MM.1S (cell line): ENCODE results near the gene VSIG4.
"Not testable (repeated sequence)": the region's sequence is repeated elsewhere in the genome, so short reads cannot be mapped to it uniquely, and the experiment has no call there.

Source experiments
- DNase-seq: peaks from one replicate; pipeline ENCODE4 v3.0.0-alpha.2; 2015
- H2AFZ ChIP-seq: fragments of 300-600 bp; sonication (generic); 2 replicates; pipeline ENCODE4 v1.6.0; 2016; ENCODE audit warnings: antibody characterized with exemption, low read length
- H3F3A ChIP-seq: fragments of 300-600 bp; sonication (generic); 2 replicates; pipeline ENCODE4 v1.6.1; 2016; ENCODE audit warnings: mild to moderate bottlenecking, antibody characterized with exemption, low read length, moderate library complexity, mixed read lengths; ENCODE audit not compliant: insufficient read depth
- H3K27ac ChIP-seq: fragments of 300-600 bp; sonication (generic); 2 replicates; pipeline ENCODE4 v1.5.1; 2016; ENCODE audit warnings: mild to moderate bottlenecking, low read length
- H3K27me3 ChIP-seq: fragments of 300-600 bp; sonication (generic); replicated peaks from 2 replicates; pipeline ENCODE4 v1.6.0; 2016; ENCODE audit warnings: low read length; ENCODE audit not compliant: insufficient read depth
- H3K36me3 ChIP-seq: fragments of 300-600 bp; sonication (generic); replicated peaks from 2 replicates; pipeline ENCODE4 v1.6.1; 2016; ENCODE audit warnings: mild to moderate bottlenecking, low read length, mixed read lengths; ENCODE audit not compliant: insufficient read depth
- H3K4me1 ChIP-seq: fragments of 300-600 bp; sonication (generic); 2 replicates; pipeline ENCODE4 v1.6.1; 2016; ENCODE audit warnings: low read length, mixed read lengths
- H3K4me2 ChIP-seq: fragments of 300-600 bp; sonication (generic); 2 replicates; pipeline ENCODE4 v1.6.0; 2016; ENCODE audit warnings: low read depth, low read length
- H3K4me3 ChIP-seq: fragments of 300-600 bp; sonication (generic); 2 replicates; pipeline ENCODE4 v1.5.1; 2016; ENCODE audit warnings: low read length, mixed read lengths
- H3K79me2 ChIP-seq: fragments of 300-600 bp; sonication (generic); 2 replicates; pipeline ENCODE4 v1.6.1; 2016; ENCODE audit warnings: mixed run types, low read length, mixed read lengths
- H3K9ac ChIP-seq: fragments of 300-600 bp; sonication (generic); 2 replicates; pipeline ENCODE4 v1.6.1; 2016; ENCODE audit warnings: low read length, mixed read lengths
- H3K9me2 ChIP-seq: fragments of 300-600 bp; sonication (generic); replicated peaks from 2 replicates; pipeline ENCODE4 v1.6.1; 2016; ENCODE audit warnings: mild to moderate bottlenecking, low read length, mixed read lengths; ENCODE audit not compliant: insufficient read depth
- H3K9me3 ChIP-seq: fragments of 300-600 bp; sonication (generic); replicated peaks from 2 replicates; pipeline ENCODE4 v1.6.1; 2016; ENCODE audit warnings: mild to moderate bottlenecking, low read length, mixed read lengths; ENCODE audit not compliant: insufficient read depth
- H4K20me1 ChIP-seq: fragments of 300-600 bp; sonication (generic); 2 replicates; pipeline ENCODE4 v1.6.1; 2016; ENCODE audit warnings: mild to moderate bottlenecking, low read length, moderate library complexity, mixed read lengths; ENCODE audit not compliant: insufficient read depth
- EZH2 ChIP-seq: fragments of 300-600 bp; sonication (generic); optimal IDR thresholded peaks from 2 replicates; pipeline ENCODE3; 2017; ENCODE audit warnings: low read depth, mild to moderate bottlenecking, antibody characterized with exemption, low read length, mixed read lengths
- EZH2phosphoT487 ChIP-seq: fragments of 300-600 bp; sonication (generic); IDR thresholded peaks from 2 replicates; pipeline ENCODE4 v1.6.1; 2018; ENCODE audit warnings: antibody characterized with exemption, low read length
- TF ChIP-seq, protein P1 (sequence below): fragments of 300-600 bp; sonication (generic); IDR thresholded peaks from 2 replicates; pipeline ENCODE4 v1.5.1; 2016; ENCODE audit warnings: antibody characterized with exemption, low read length, mixed read lengths

VSIG4 gene

DNA sequence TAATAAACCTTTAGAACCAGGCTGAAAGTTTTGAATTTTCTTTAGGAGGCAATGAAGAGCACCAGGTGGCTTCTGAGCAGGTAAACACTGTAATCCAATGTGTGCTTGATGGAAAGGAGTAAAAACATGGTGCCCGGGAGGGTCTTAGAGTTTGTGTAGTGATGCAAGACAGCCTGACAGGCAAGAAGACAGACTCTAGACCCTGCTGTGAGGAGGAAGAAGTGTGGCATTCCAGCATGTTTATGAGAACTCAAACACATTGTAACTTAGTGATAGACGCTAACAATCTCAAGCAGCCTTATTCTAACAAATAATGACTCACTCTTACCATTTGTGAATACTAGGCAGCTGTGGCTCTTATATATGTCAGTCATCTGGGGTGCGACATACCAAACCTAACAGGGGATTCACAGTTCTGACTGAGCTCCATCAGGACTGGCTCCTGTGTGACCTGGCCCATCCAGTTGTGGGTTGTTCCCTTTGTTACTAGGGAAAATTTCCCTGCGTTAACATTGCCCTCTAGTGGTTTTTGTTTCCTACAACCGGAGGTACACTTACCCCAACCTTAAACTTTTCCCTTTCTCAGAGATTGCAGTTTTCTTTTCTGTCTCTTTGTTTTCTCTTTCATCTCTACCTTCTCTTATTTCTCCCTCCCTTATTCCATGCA lies 53.8 kb downstream of the VSIG4 start:
- DNase-seq: peak; percentile 76

DNA sequence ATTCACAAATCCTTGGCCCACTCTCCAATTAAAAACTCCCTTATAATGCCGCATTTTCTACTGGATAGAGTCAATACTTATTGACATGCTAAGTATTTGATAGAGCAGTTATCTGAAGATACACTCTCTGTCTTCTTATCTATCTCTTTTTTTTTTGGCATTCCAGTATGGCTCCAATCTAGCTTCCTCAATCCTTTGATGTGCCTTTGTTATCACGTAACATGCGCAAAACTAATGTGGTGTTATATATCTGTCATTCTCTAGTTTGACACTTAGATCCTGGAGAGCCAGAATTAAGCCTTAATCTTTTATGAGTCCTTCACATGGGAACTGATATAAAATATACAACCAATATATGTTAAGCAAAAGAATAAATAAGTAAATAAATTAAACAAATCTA lies 54.7 kb downstream of the VSIG4 start:
- Histone ChIP-seq H3K9me2 (no peaks in the 10 kb centered on the region), H3K4me3 (no peak overlapping the region), H3K79me2 (no peaks in the 10 kb centered on the region), H3F3A (no peaks in the 10 kb centered on the region), H3K9ac (no peak overlapping the region), H2AFZ (no peak overlapping the region), H3K9me3 (no peaks in the 10 kb centered on the region), H3K4me2 (no peak overlapping the region), H3K36me3 (no peaks in the 10 kb centered on the region), H3K27ac (no peak overlapping the region), H3K27me3 (no peaks in the 10 kb centered on the region), H3K4me1 (peaks cover 7% of the 10 kb centered on the region; the same call in 1 of the 2 replicates), H4K20me1 (no peaks in the 10 kb centered on the region)
- no peak for DNase-seq
- TF ChIP-seq, protein P1, sequence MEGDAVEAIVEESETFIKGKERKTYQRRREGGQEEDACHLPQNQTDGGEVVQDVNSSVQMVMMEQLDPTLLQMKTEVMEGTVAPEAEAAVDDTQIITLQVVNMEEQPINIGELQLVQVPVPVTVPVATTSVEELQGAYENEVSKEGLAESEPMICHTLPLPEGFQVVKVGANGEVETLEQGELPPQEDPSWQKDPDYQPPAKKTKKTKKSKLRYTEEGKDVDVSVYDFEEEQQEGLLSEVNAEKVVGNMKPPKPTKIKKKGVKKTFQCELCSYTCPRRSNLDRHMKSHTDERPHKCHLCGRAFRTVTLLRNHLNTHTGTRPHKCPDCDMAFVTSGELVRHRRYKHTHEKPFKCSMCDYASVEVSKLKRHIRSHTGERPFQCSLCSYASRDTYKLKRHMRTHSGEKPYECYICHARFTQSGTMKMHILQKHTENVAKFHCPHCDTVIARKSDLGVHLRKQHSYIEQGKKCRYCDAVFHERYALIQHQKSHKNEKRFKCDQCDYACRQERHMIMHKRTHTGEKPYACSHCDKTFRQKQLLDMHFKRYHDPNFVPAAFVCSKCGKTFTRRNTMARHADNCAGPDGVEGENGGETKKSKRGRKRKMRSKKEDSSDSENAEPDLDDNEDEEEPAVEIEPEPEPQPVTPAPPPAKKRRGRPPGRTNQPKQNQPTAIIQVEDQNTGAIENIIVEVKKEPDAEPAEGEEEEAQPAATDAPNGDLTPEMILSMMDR: no peak
- no peak for TF ChIP-seq EZH2phosphoT487
- no peak for TF ChIP-seq EZH2

More for the DNA sequence above, 53.8 kb downstream of the VSIG4 start:
- Histone ChIP-seq H3K9ac (no peak overlapping the region), H3K4me3 (no peak overlapping the region), H3K9me3 (no peaks in the 10 kb centered on the region), H3K27me3 (no peaks in the 10 kb centered on the region), H3K79me2 (no peaks in the 10 kb centered on the region), H3K4me1 (peaks cover 7% of the 10 kb centered on the region; the same call in 1 of the 2 replicates), H3K36me3 (no peaks in the 10 kb centered on the region), H4K20me1 (no peaks in the 10 kb centered on the region), H3K27ac (no peak overlapping the region), H3K4me2 (no peak overlapping the region), H3F3A (no peaks in the 10 kb centered on the region), H3K9me2 (no peaks in the 10 kb centered on the region), H2AFZ (no peak overlapping the region)
- TF ChIP-seq EZH2: no peak
- TF ChIP-seq, protein P1: peak; percentile 62
- TF ChIP-seq EZH2phosphoT487: no peak

DNA sequence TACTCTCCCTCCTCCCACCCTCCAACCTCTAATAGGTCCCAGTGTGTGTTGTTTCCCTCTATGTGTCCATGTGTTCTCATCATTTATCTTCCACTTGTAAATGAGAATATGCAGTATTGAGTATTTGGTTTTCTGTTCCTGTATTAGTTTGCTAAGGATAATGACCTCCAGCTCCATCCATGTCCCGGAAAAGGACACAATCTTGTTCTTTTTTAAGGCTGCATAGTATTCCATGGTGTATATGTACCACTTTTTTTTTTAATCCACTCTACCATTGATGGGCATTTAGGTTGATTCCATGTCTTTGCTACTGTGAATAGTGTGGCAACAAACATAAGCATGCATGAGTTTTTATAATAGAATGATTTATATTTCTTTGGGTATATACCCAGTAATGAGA lies 62.7 kb downstream of the VSIG4 start:
- H3K4me2 ChIP-seq, H3K4me1 ChIP-seq, H3K27me3 ChIP-seq, H3K9ac ChIP-seq, H3F3A ChIP-seq, H3K9me2 ChIP-seq, H3K79me2 ChIP-seq, H2AFZ ChIP-seq, H4K20me1 ChIP-seq, H3K27ac ChIP-seq, H3K4me3 ChIP-seq, H3K9me3 ChIP-seq, DNase-seq, H3K36me3 ChIP-seq: not testable (repeated sequence)

DNA sequence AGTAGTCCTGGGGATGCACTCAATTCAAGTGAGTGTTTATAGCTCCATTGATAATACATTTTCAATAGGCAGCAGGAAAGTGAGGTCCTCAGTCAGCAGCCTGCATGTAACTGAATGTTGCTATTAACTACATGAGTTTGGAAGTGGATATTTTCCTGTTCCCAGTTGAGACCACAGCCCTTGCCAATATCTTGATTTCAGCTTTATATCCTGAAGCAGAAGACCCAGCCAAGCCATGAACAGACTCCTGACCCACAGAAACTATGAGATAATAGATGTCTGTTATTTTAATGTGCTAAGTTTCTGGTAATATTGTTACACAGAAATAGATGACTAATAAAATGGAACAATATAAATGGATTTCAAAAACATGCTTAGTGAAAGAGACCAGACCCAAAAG lies 63.7 kb downstream of the VSIG4 start:
- H4K20me1 ChIP-seq: no peaks in the 10 kb centered on the region
- H3K9me3 ChIP-seq: no peaks in the 10 kb centered on the region
- TF ChIP-seq EZH2phosphoT487 (no peak), EZH2 (no peak)
- TF ChIP-seq, protein P1: no peak
- no peak overlapping the region for H3K4me3 ChIP-seq
- DNase-seq: no peak
- H3K9ac ChIP-seq: no peak overlapping the region
- no peaks in the 10 kb centered on the region for H3K36me3 ChIP-seq
- no peak overlapping the region for H2AFZ ChIP-seq
- H3K4me1 ChIP-seq: no peaks in the 10 kb centered on the region
- no peak overlapping the region for H3K27ac ChIP-seq
- H3K79me2 ChIP-seq: no peaks in the 10 kb centered on the region
- H3K9me2 ChIP-seq: no peaks in the 10 kb centered on the region
- no peak overlapping the region for H3K4me2 ChIP-seq
- H3K27me3 ChIP-seq: no peaks in the 10 kb centered on the region
- no peaks in the 10 kb centered on the region for H3F3A ChIP-seq

DNA sequence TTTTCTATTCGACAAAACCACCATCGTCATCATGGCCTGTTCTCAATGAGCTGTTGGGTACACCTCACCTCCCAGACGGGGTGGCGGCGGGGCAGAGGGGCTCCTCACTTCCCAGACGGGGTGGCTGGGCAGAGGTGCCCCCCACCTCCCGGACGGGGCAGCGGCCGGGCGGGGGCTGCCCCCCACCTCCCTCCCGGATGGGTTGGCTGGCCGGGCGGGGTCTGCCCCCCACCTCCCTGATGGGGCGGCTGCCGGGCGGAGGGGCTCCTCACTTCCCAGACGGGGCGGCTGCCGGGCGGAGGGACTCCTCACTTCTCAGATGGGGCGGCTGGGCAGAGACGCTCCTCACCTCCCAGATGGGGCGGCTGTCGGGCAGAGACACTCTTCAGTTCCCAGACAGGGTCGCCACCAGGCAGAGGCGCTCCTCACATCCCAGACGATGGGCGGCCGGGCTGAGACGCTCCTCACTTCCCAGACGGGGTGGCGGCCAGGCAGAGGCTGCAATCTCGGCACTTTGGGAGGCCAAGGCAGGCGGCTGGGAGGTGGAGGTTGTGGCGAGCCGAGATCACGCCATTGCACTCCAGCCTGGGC lies 64.6 kb downstream of the VSIG4 start:
- not testable (repeated sequence) for H2AFZ ChIP-seq, H3K36me3 ChIP-seq, H3K4me2 ChIP-seq, H3K27ac ChIP-seq, H3K9me2 ChIP-seq, H3F3A ChIP-seq, H3K9ac ChIP-seq, H3K4me3 ChIP-seq, H3K4me1 ChIP-seq, DNase-seq, H4K20me1 ChIP-seq, H3K9me3 ChIP-seq, H3K79me2 ChIP-seq, H3K27me3 ChIP-seq
